Measurements from ENCODE around the gene SPAG17. TPM values are rescaled to one million over a fixed set of nuclear protein-coding genes. Genes with fewer than 3 reads are reported as not detected.

SPAG17 gene
- total RNA-seq, 1 experiment from 2014 or later, result not detected

DNA sequence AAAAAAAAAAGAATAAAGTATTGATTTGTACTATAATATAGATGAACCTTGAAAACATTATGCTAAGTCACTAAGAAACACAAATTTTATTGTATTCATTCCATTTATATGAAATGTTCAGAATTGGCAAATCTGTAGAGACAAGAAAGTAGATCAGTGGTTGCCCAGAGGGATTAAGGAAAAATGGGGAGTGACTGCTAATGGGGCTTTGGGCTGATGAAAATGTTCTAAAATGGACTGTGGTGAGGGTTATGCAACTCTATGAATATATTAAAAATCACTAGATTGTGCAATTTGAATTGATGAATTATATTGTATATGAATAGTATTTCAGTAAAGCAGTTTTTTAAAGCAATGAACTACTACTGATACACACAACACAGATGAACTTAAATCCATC, 265.7 kb downstream of the SPAG17 start:
- TF ChIP-seq, protein P1, sequence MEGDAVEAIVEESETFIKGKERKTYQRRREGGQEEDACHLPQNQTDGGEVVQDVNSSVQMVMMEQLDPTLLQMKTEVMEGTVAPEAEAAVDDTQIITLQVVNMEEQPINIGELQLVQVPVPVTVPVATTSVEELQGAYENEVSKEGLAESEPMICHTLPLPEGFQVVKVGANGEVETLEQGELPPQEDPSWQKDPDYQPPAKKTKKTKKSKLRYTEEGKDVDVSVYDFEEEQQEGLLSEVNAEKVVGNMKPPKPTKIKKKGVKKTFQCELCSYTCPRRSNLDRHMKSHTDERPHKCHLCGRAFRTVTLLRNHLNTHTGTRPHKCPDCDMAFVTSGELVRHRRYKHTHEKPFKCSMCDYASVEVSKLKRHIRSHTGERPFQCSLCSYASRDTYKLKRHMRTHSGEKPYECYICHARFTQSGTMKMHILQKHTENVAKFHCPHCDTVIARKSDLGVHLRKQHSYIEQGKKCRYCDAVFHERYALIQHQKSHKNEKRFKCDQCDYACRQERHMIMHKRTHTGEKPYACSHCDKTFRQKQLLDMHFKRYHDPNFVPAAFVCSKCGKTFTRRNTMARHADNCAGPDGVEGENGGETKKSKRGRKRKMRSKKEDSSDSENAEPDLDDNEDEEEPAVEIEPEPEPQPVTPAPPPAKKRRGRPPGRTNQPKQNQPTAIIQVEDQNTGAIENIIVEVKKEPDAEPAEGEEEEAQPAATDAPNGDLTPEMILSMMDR (conservative IDR thresholded peaks at IDR 0.05; ENCODE audit: low read depth, low read length), result no peak
- TF ChIP-seq EZH2 (IDR thresholded peaks at IDR 0.05; ENCODE audit: borderline replicate concordance, low read depth, low read length, poor library complexity, severe bottlenecking), result no peak
- Histone ChIP-seq H3K36me3 (ENCODE audit: insufficient read depth, low read length, poor library complexity, severe bottlenecking) (peaks cover 20% of the 10 kb centered on the region), H3K27ac (ENCODE audit: low read depth, low read length, poor library complexity, severe bottlenecking) (no peak overlapping the region), H3K4me3 (ENCODE audit: low read depth, low read length, poor library complexity, severe bottlenecking) (no peak overlapping the region), H3K9me3 (ENCODE audit: low read depth, low read length, poor library complexity, severe bottlenecking) (no peaks in the 10 kb centered on the region), H3K4me1 (ENCODE audit: insufficient read depth, low read length, poor library complexity, severe bottlenecking) (no peaks in the 10 kb centered on the region), H3K27me3 (replicated peaks; ENCODE audit: insufficient read depth, low read depth, low read length, poor library complexity) (no peaks in the 10 kb centered on the region)
- intact Hi-C loops (cut with micrococcal nuclease; ENCODE audit: unreplicated experiment), result no loop called here
- DNase-seq (ENCODE audit: low spot score), result peak; percentile 3
- ChIA-PET CTCF (no interaction called here), POLR2A (ENCODE audit: low non-redundant PET) (no interaction called here)
- BruUV-seq (replicated peaks), result no TSS peak

DNA sequence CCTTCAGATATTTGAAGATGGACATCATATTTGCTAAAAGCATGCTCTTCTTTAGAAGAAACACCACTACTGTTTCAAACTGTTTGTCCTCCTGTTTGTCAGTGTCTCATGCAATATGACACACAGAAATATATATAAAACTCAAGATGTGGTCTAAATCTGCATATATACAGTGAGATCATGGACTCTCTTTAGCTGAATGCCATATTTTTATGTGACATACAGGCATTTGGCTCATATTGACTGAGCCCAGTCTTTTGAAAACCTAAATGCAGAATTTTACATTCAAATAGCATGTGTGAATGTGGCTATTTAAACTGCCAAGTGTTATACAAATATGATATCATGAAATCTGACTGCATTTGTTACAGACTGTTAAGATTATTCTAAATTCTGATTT, 274.0 kb downstream of the SPAG17 start:
- no peak overlapping the region for H3K4me3 ChIP-seq (ENCODE audit: low read depth, low read length, poor library complexity, severe bottlenecking)
- no peaks in the 10 kb centered on the region for H3K4me1 ChIP-seq (ENCODE audit: insufficient read depth, low read length, poor library complexity, severe bottlenecking)
- intact Hi-C loops (cut with micrococcal nuclease; ENCODE audit: unreplicated experiment), result no loop called here
- BruUV-seq (replicated peaks), result no TSS peak
- no peak for DNase-seq (ENCODE audit: low spot score)
- H3K36me3 ChIP-seq (ENCODE audit: insufficient read depth, low read length, poor library complexity, severe bottlenecking), result peaks cover 17% of the 10 kb centered on the region
- ChIA-PET POLR2A (ENCODE audit: low non-redundant PET) (no interaction called here), CTCF (no interaction called here)
- H3K27ac ChIP-seq (ENCODE audit: low read depth, low read length, poor library complexity, severe bottlenecking), result no peak overlapping the region
- H3K9me3 ChIP-seq (ENCODE audit: low read depth, low read length, poor library complexity, severe bottlenecking), result no peaks in the 10 kb centered on the region
- TF ChIP-seq, protein P1 (conservative IDR thresholded peaks at IDR 0.05; ENCODE audit: low read depth, low read length), result no peak
- TF ChIP-seq EZH2 (IDR thresholded peaks at IDR 0.05; ENCODE audit: borderline replicate concordance, low read depth, low read length, poor library complexity, severe bottlenecking), result no peak
- H3K27me3 ChIP-seq (replicated peaks; ENCODE audit: insufficient read depth, low read depth, low read length, poor library complexity), result no peaks in the 10 kb centered on the region

DNA sequence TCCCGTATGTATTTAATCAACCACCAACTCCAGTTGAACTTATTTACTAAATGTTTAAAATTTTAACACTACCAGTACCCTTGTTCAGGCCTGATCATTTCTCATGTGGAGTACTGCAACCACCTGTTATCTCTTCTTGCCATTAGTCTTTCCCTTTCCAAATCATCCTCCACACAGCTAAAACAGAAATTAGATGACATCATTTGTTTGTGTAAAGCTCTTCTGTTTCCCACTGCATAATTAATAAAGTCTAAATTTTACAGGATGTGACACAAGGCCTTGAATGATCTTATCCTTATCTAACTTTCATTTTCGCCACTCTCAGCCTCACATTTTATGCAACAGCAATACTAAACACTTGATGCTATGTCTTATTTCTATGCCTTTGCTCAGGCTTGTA, 280.0 kb downstream of the SPAG17 start:
- POLR2A ChIA-PET (ENCODE audit: low non-redundant PET), result no interaction called here
- Histone ChIP-seq H3K27ac (ENCODE audit: low read depth, low read length, poor library complexity, severe bottlenecking) (no peak overlapping the region), H3K9me3 (ENCODE audit: low read depth, low read length, poor library complexity, severe bottlenecking) (no peaks in the 10 kb centered on the region), H3K27me3 (replicated peaks; ENCODE audit: insufficient read depth, low read depth, low read length, poor library complexity) (no peaks in the 10 kb centered on the region), H3K4me3 (ENCODE audit: low read depth, low read length, poor library complexity, severe bottlenecking) (no peak overlapping the region), H3K36me3 (ENCODE audit: insufficient read depth, low read length, poor library complexity, severe bottlenecking) (no peaks in the 10 kb centered on the region), H3K4me1 (ENCODE audit: insufficient read depth, low read length, poor library complexity, severe bottlenecking) (no peaks in the 10 kb centered on the region)
- TF ChIP-seq, protein P1 (conservative IDR thresholded peaks at IDR 0.05; ENCODE audit: low read depth, low read length), result no peak
- no peak for TF ChIP-seq EZH2 (IDR thresholded peaks at IDR 0.05; ENCODE audit: borderline replicate concordance, low read depth, low read length, poor library complexity, severe bottlenecking)
- BruUV-seq (replicated peaks), result no TSS peak
- CTCF ChIA-PET, result no interaction called here
- intact Hi-C loops (cut with micrococcal nuclease; ENCODE audit: unreplicated experiment), result no loop called here
- DNase-seq (ENCODE audit: low spot score), result no peak
